Activated naive CD4-positive, alpha-beta T cell treated with anti-CD3 and anti-CD28 coated beads, Interleukin-2, amount 10 ng/mL, durations not matched to agents 7 days and 5 days (primary cell): Measurements from ENCODE around the gene PLPPR2.
"Not testable (repeated sequence)": the region's sequence is repeated elsewhere in the genome, so short reads cannot be mapped to it uniquely, and the experiment has no call there.

Experiments used
- CTCF ChIA-PET: fragments of 350-600 bp; sonication (Branson Sonifier 250); formaldehyde crosslinking; loops from one replicate; lab custom pipeline; 2021; ENCODE audit warnings: antibody characterized with exemption; lab: Charles Lee
- DNase-seq: peaks from one replicate; pipeline ENCODE4 v3.0.0-alpha.2; 2020
- H3K27ac Mint-ChIP-seq: one replicate; pipeline ENCODE4 v1.8.0; 2021; ENCODE audit warnings: mild to moderate bottlenecking, moderate library complexity, mixed read lengths
- H3K27me3 Mint-ChIP-seq: one replicate; pipeline ENCODE4 v1.8.0; 2021; ENCODE audit warnings: mild to moderate bottlenecking, mixed read lengths
- H3K36me3 Mint-ChIP-seq: one replicate; pipeline ENCODE4 v1.8.0; 2021; ENCODE audit warnings: mixed read lengths
- H3K4me1 Mint-ChIP-seq: one replicate; pipeline ENCODE4 v1.8.0; 2021; ENCODE audit warnings: mixed read lengths
- H3K4me3 Mint-ChIP-seq: one replicate; pipeline ENCODE4 v1.8.0; 2021; ENCODE audit warnings: mild to moderate bottlenecking, moderate library complexity, mixed read lengths
- H3K9me3 Mint-ChIP-seq: one replicate; pipeline ENCODE4 v1.8.0; 2021; ENCODE audit warnings: mixed read lengths

The PLPPR2 gene

GRCh38 chr19:11355160-11356073, at the start of gene PLPPR2:
TSS of gene PLPPR2 (plus strand) at chr19:11355432. CDS start at chr19:11357674, 2,242 bp downstream.
- Mint-ChIP-seq H3K27me3 (peaks cover 63% of the 10 kb centered on the region), H3K4me1 (peaks cover 7% of the 10 kb centered on the region), H3K9me3 (no peaks in the 10 kb centered on the region), H3K36me3 (no peaks in the 10 kb centered on the region), H3K27ac (no peak within 1 kb of the TSS), H3K4me3 (peak within 1 kb of the TSS; percentile 16)
- peak; percentile 90 for DNase-seq
- CTCF ChIA-PET: no interaction called here

GRCh38 chr19:11306337-11306736, 48.9 kb upstream of the PLPPR2 start:
- H3K27ac Mint-ChIP-seq: no peak overlapping the region
- H3K4me3 Mint-ChIP-seq: no peak overlapping the region
- no peaks in the 10 kb centered on the region for H3K36me3 Mint-ChIP-seq
- no peaks in the 10 kb centered on the region for H3K4me1 Mint-ChIP-seq
- DNase-seq: no peak
- no peaks in the 10 kb centered on the region for H3K9me3 Mint-ChIP-seq
- peaks cover 13% of the 10 kb centered on the region for H3K27me3 Mint-ChIP-seq
- CTCF ChIA-PET: no interaction called here

GRCh38 chr19:11320278-11320995, 34.8 kb upstream of the PLPPR2 start:
- CTCF ChIA-PET: not testable (repeated sequence)

GRCh38 chr19:11321191-11322126, 33.8 kb upstream of the PLPPR2 start:
- Mint-ChIP-seq H3K4me3 (no peak overlapping the region), H3K27me3 (peaks cover 37% of the 10 kb centered on the region), H3K36me3 (peaks cover 4% of the 10 kb centered on the region), H3K27ac (no peak overlapping the region), H3K9me3 (no peaks in the 10 kb centered on the region), H3K4me1 (peaks cover 36% of the 10 kb centered on the region)
- no peak for DNase-seq
- CTCF ChIA-PET: interaction anchor here (1.6 kb wide), 2 partner anchors 24 to 27 kb away, joined by 4 to 5 read pairs; no protein-coding TSS in a partner anchor

More at GRCh38 chr19:11320278-11320995, 34.8 kb upstream of the PLPPR2 start:
- H3K36me3 Mint-ChIP-seq, H3K4me3 Mint-ChIP-seq, DNase-seq, H3K9me3 Mint-ChIP-seq, H3K27ac Mint-ChIP-seq: not testable (repeated sequence)
- H3K4me1 Mint-ChIP-seq: peaks cover 34% of the 10 kb centered on the region
- peaks cover 37% of the 10 kb centered on the region for H3K27me3 Mint-ChIP-seq

DNA sequence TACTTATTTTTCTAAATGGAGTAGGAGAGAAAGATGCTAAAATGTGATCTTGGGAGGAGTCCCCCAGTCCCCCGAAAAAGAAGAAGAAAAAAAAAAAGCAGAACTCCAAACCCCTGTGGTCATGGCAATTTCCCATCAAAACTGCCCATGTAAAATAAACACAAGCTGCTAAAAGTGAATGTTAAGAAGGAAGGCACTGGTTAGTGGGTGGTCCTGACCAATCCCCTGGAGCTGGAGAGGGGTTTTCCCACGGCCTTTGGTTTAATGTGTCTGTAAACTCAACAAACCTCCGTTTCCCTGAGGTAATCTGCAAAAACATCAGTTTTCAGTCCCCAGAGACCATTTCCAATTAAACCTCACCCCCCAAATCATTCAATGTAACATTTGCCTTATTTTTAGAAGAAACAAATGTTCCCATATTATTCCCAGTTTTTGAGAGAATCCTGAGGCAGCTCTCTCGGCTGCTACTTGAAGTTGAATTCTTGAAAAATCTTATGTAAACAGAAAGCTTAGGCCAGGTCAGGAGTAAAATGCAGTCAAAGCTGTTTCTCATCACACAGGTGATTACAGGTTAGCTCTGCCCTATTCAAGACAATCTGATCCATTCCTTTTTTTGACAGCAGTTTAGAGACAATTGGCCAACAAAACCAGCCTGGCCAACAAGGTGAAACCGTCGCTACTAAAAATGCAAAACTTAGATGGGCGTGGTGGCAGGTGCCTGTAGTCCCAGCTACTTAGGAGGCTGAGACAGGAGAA, 32.8 kb upstream of the PLPPR2 start:
- peaks cover 32% of the 10 kb centered on the region for H3K27me3 Mint-ChIP-seq
- CTCF ChIA-PET: interaction anchor here (0.7 to 1.6 kb wide), 6 partner anchors 25 to 747 kb away, joined by 3 to 5 read pairs (median 4); partner anchors contain the start of gene SWSAP1
- no peak overlapping the region for H3K4me3 Mint-ChIP-seq
- no peak for DNase-seq
- H3K4me1 Mint-ChIP-seq: peaks cover 36% of the 10 kb centered on the region
- H3K36me3 Mint-ChIP-seq: peaks cover 4% of the 10 kb centered on the region
- H3K27ac Mint-ChIP-seq: no peak overlapping the region
- no peaks in the 10 kb centered on the region for H3K9me3 Mint-ChIP-seq

GRCh38 chr19:11323601-11324078, 31.6 kb upstream of the PLPPR2 start:
- H3K9me3 Mint-ChIP-seq: no peaks in the 10 kb centered on the region
- peak overlapping the region; percentile 39 for H3K4me3 Mint-ChIP-seq
- H3K36me3 Mint-ChIP-seq: peaks cover 4% of the 10 kb centered on the region
- peaks cover 31% of the 10 kb centered on the region for H3K4me1 Mint-ChIP-seq
- no peak for DNase-seq
- CTCF ChIA-PET: interaction anchor here (1.6 to 1.7 kb wide), 2 partner anchors 9 to 57 kb away, joined by 4 to 5 read pairs; no protein-coding TSS in a partner anchor
- peak overlapping the region; percentile 90 for H3K27ac Mint-ChIP-seq
- H3K27me3 Mint-ChIP-seq: peaks cover 28% of the 10 kb centered on the region

DNA sequence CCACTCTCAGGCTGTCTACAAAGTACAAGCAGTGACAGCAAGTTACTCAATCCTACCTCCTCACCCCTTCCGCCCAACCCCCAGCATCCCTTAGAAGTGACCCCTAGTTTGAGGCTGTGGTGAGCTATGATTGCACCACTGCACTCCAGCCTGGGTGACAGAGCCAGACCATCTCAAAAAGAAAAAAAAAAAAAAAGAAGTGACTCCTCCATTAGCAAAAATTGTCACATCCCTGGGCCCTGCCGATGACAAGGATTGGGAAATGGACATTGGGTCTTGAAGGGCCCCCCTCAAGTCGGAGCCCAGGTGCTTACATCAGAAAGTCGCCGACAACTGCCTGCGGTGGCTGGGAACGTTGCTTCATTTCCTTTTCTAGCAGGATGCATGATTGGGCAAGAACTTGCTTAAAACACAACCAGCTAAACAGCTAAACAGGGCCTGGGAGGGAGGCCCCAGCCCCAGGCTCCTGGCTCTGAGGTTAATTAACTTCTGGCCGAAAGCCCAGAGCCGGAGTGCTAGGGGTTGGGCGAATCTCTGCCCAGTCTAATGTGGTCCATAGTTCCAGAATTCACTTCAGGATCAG, 31.1 kb upstream of the PLPPR2 start:
- Mint-ChIP-seq H3K4me3 (peak overlapping the region; percentile 39), H3K36me3 (peaks cover 4% of the 10 kb centered on the region)

GRCh38 chr19:11324748-11325389, 30.4 kb upstream of the PLPPR2 start:
- CTCF ChIA-PET: interaction anchor here (1.7 kb wide), 2 partner anchors 8 to 56 kb away, joined by 5 to 7 read pairs; no protein-coding TSS in a partner anchor
- no peak overlapping the region for H3K4me3 Mint-ChIP-seq

More for the DNA sequence above, 31.1 kb upstream of the PLPPR2 start:
- no peaks in the 10 kb centered on the region for H3K9me3 Mint-ChIP-seq
- CTCF ChIA-PET: interaction anchor here (1.7 kb wide), 2 partner anchors 9 to 57 kb away, joined by 5 to 7 read pairs; no protein-coding TSS in a partner anchor
- peak overlapping the region; percentile 90 for H3K27ac Mint-ChIP-seq
- peaks cover 23% of the 10 kb centered on the region for H3K27me3 Mint-ChIP-seq
- H3K4me1 Mint-ChIP-seq: peaks cover 31% of the 10 kb centered on the region
- peak; percentile 66 for DNase-seq

DNA sequence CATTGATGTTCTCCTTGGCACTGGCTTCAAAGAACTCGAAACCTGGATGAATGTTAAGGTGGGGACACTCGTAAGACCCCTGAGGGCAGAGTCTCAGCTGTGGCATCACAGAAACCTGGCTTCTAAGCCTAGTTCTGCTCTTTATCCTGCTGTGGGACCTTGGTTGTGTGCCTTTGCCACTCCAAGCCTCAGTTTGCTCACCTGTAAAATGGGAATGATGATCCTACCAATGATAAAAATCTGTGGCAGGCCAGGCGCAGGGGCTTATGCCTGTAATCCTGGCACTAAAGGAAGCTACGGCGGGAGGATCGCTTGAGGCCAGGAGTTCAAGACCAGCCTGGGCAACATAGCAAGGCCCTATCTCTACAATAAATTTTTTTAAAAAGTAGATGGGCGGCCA, 29.7 kb upstream of the PLPPR2 start:
- Mint-ChIP-seq H3K27me3 (peaks cover 12% of the 10 kb centered on the region), H3K4me3 (no peak overlapping the region), H3K36me3 (peaks cover 4% of the 10 kb centered on the region), H3K9me3 (no peaks in the 10 kb centered on the region), H3K4me1 (peaks cover 31% of the 10 kb centered on the region), H3K27ac (no peak overlapping the region)
- CTCF ChIA-PET: interaction anchor here (1.7 kb wide), 2 partner anchors 8 to 55 kb away, joined by 5 to 7 read pairs; no protein-coding TSS in a partner anchor
- DNase-seq: no peak

More at GRCh38 chr19:11324748-11325389, 30.4 kb upstream of the PLPPR2 start:
- peak overlapping the region; percentile 90 for H3K27ac Mint-ChIP-seq
- H3K36me3 Mint-ChIP-seq: peaks cover 4% of the 10 kb centered on the region
- no peaks in the 10 kb centered on the region for H3K9me3 Mint-ChIP-seq
- DNase-seq: no peak
- peaks cover 16% of the 10 kb centered on the region for H3K27me3 Mint-ChIP-seq
- H3K4me1 Mint-ChIP-seq: peaks cover 31% of the 10 kb centered on the region

- no peak overlapping the region for H3K4me3 Mint-ChIP-seq
- no peak overlapping the region for H3K27ac Mint-ChIP-seq
- H3K27me3 Mint-ChIP-seq: no peaks in the 10 kb centered on the region
- peaks cover 6% of the 10 kb centered on the region for H3K36me3 Mint-ChIP-seq
- DNase-seq: no peak
- H3K4me1 Mint-ChIP-seq: peaks cover 3% of the 10 kb centered on the region
- CTCF ChIA-PET: no interaction called here
- no peaks in the 10 kb centered on the region for H3K9me3 Mint-ChIP-seq
These were observed 25.1 kb upstream of the PLPPR2 start for GRCh38 chr19:11330127-11330526.

DNA sequence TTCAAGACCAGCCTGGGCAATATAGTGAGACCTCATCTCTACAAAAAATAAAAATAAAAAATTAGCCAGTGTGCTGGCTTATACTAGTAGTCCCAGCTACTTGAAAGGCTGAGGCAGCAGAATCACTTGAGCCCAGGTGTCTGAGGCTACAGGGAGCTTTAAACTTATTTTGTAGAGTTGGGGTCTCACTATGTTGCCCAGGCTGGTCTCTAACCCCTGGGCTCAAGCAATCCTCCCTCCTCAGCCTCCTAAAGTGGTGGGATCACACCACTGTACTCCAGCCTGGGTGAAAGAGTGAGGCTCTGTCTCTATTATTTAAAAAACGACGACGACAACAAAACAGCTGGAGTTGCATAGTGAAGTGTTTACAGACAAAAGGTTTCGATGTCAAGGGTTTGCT, 23.7 kb upstream of the PLPPR2 start:
- Mint-ChIP-seq H3K27me3 (no peaks in the 10 kb centered on the region), H3K36me3 (peaks cover 17% of the 10 kb centered on the region), H3K4me3 (no peak overlapping the region), H3K9me3 (no peaks in the 10 kb centered on the region), H3K4me1 (no peaks in the 10 kb centered on the region), H3K27ac (no peak overlapping the region)
- CTCF ChIA-PET: no interaction called here
- DNase-seq: no peak

- CTCF ChIA-PET: interaction anchor here (0.6 to 1.7 kb wide), 2 partner anchors 8 to 45 kb away, joined by 3 to 5 read pairs; no protein-coding TSS in a partner anchor
These were observed 22.4 kb upstream of the PLPPR2 start for GRCh38 chr19:11332822-11333221.

More at GRCh38 chr19:11332822-11333221, 22.4 kb upstream of the PLPPR2 start:
- Mint-ChIP-seq H3K27me3 (no peaks in the 10 kb centered on the region), H3K9me3 (no peaks in the 10 kb centered on the region), H3K36me3 (peaks cover 20% of the 10 kb centered on the region), H3K27ac (no peak overlapping the region), H3K4me1 (peaks cover 9% of the 10 kb centered on the region), H3K4me3 (no peak overlapping the region)
- DNase-seq: no peak
